Body of pancreas (tissue), 4 donors: Measurements from ENCODE around the gene GAD2. TPM values are rescaled to one million over a fixed set of nuclear protein-coding genes. Genes with fewer than 3 reads are reported as not detected.
A peak's percentile ranks its signal among the peaks of the same experiment; 100 is the strongest.

ENCODE experiments used
- ATAC-seq: fragments of 150-250 bp; one replicate; pipeline ENCODE4 v1.9.1; 2016
- DNase-seq, 4 donors: peaks; one replicate each; pipeline ENCODE4 v3.0.0-alpha.2; 2019
- H3K27ac ChIP-seq, 4 donors: fragments of 200-600 bp; sonication (generic); 1 replicate in 3 of 4; 2 replicates in 1 of 4; pipeline versions ENCODE4 v1.5.1 to v1.6.1; 2016 to 2019; ENCODE audit warnings: mild to moderate bottlenecking in 1 of 4, mixed read lengths in 1 of 4, moderate library complexity in 1 of 4
- H3K27me3 ChIP-seq, 2 donors: fragments of 200-600 bp; sonication (generic); one replicate each; pipeline ENCODE4 v1.6.0; 2016; ENCODE audit warnings: mild to moderate bottlenecking in 1 of 2
- H3K36me3 ChIP-seq, 2 donors: fragments of 200-600 bp; sonication (generic); replicated peaks in 1 of 2; 2 replicates each; pipeline ENCODE4 v1.5.1; 2016; ENCODE audit warnings: low read depth in 2 of 2; ENCODE audit not compliant: insufficient read depth in 1 of 2
- H3K4me1 ChIP-seq: fragments of 200-600 bp; sonication (generic); one replicate; pipeline ENCODE4 v1.6.0; 2016
- H3K4me3 ChIP-seq, 2 donors: fragments of 200-600 bp; sonication (generic); 1 replicate in 1 of 2; 2 replicates in 1 of 2; pipeline ENCODE4 v1.5.1; 2016 to 2019
- H3K9me3 ChIP-seq, 3 donors: fragments of 200-600 bp; sonication (generic); 1 replicate in 2 of 3; 2 replicates in 1 of 3; pipeline ENCODE4 v1.5.1; 2016
- POLR2A ChIP-seq, 3 donors: fragments of 450-650 bp; IDR thresholded peaks; one replicate each; pipeline ENCODE4 v1.6.1; 2016; ENCODE audit warnings: antibody characterized with exemption in 3 of 3, mild to moderate bottlenecking in 2 of 3
- WGBS, 2 donors: methylation state at CpG; one replicate each; pipeline ENCODE4 v1.1.5; 2017; 5-methylcytosine and 5-hydroxymethylcytosine counted together
- intact Hi-C: fragments of 100-400 bp; cut with DNase I; formaldehyde crosslinking; loops from one replicate; pipeline ENCODE4 v1.15.1; 2023
- total RNA-seq, 2 donors: library from RNA; depleted of rRNA; stranded (reverse); fragments of >200 nt; gene quantifications; one replicate each; pipeline ENCODE4 v1.1.0, GENCODE V29; 2016
- TF ChIP-seq, protein P1 (sequence below), 7 experiments: fragments of 450-650 bp in 4 of 7; fragments of 200-600 bp in 3 of 7; sonication (generic) in 3 of 7; IDR thresholded peaks; one replicate each; pipeline ENCODE4 v1.5.1; 2016 to 2019; ENCODE audit warnings: antibody characterized with exemption in 7 of 7

Gene GAD2
- 10 to 100 TPM in 1 of 2 donors, 1 to 10 TPM in 1; 4.3 to 11.7 TPM for total RNA-seq

DNA sequence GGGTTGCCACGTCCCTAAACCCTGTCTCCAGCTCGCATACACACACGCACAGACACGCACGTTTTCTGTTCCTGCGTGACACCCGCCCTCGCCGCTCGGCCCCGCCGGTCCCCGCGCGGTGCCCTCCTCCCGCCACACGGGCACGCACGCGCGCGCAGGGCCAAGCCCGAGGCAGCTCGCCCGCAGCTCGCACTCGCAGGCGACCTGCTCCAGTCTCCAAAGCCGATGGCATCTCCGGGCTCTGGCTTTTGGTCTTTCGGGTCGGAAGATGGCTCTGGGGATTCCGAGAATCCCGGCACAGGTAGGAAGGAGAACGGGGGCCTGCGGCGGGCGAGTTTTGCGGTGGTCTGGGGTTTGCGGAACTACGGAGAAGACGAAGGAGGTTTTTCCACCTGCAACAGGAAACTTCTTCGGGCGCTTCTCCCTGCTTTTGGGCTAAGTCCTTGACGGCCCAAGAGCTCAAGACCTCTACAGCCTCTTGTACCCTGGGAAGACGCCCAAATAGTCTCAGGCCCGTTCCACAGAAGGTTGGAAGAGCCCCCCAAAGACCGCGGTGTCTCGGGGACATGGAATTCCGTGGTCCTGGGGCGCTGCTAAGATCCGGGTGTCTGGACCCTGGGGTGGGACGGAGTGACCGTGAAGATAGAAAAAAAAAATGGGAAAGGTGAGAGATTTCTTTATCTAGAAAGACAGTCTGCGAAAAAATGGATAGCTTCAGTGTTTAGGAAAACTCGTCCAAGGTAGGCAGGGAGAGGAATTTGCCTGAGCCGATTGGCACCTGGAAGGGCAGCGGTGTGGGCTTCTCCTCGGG lies at the start of gene GAD2:
Gene GAD2 (plus strand): TSS at position 190 of the 811 bp plus-strand sequence. CDS start 36 bp downstream, at position 226.
- Histone ChIP-seq H3K9me3 (no peaks in the 10 kb centered on the region), H3K4me3 (no peak within 1 kb of the TSS), H3K36me3 (no peaks in the 10 kb centered on the region), H3K27ac (peak within 1 kb of the TSS in 1 of 4 donors; percentile 6), H3K4me1 (peaks cover 37% of the 10 kb centered on the region), H3K27me3 (peaks cover 0 to 44% of the 10 kb centered on the region in 2 donors)
- WGBS, 2 donors, result 1 to 3% methylated on average over 36 to 60 of the region's 60 CpGs
- TF ChIP-seq, protein P1, sequence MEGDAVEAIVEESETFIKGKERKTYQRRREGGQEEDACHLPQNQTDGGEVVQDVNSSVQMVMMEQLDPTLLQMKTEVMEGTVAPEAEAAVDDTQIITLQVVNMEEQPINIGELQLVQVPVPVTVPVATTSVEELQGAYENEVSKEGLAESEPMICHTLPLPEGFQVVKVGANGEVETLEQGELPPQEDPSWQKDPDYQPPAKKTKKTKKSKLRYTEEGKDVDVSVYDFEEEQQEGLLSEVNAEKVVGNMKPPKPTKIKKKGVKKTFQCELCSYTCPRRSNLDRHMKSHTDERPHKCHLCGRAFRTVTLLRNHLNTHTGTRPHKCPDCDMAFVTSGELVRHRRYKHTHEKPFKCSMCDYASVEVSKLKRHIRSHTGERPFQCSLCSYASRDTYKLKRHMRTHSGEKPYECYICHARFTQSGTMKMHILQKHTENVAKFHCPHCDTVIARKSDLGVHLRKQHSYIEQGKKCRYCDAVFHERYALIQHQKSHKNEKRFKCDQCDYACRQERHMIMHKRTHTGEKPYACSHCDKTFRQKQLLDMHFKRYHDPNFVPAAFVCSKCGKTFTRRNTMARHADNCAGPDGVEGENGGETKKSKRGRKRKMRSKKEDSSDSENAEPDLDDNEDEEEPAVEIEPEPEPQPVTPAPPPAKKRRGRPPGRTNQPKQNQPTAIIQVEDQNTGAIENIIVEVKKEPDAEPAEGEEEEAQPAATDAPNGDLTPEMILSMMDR (IDR thresholded peaks at IDR 0.05), result no peak
- no peak for TF ChIP-seq POLR2A (IDR thresholded peaks at IDR 0.05)
- ATAC-seq (peak; percentile 23), DNase-seq (peak in 1 of 4 donors; percentile 3)
- intact Hi-C loops, result no loop called here

DNA sequence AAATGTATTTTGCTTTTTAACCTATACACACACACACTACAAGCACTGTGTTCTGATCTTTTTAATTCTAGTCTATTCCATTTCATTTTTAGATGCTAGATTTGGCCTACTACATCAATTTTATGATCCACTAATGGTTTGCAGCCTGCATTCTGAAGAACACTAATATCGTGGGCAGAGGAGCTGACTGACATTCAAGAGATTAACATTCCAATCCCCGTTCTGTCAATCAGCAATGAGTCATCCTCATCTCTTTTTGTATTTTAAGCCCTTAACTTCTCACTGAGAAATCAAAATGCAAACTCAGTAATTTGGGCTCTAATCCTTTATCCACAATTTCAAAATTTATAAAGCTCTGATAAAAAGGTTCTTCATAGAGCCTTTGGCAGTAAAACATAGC lies 47.1 kb upstream of the GAD2 start:
- H3K27ac ChIP-seq, result no peak overlapping the region
- intact Hi-C loops, result no loop called here
- no peaks in the 10 kb centered on the region for H3K9me3 ChIP-seq
- ATAC-seq (no peak), DNase-seq (no peak)
- no peak for TF ChIP-seq POLR2A (IDR thresholded peaks at IDR 0.05)
- TF ChIP-seq, protein P1 (IDR thresholded peaks at IDR 0.05), result no peak
- no peak overlapping the region for H3K4me3 ChIP-seq
- no peaks in the 10 kb centered on the region for H3K27me3 ChIP-seq
- no peaks in the 10 kb centered on the region for H3K36me3 ChIP-seq
- no peaks in the 10 kb centered on the region for H3K4me1 ChIP-seq
- 47 to 52% methylated on average over 2 of the region's 2 CpGs for WGBS, 2 donors

DNA sequence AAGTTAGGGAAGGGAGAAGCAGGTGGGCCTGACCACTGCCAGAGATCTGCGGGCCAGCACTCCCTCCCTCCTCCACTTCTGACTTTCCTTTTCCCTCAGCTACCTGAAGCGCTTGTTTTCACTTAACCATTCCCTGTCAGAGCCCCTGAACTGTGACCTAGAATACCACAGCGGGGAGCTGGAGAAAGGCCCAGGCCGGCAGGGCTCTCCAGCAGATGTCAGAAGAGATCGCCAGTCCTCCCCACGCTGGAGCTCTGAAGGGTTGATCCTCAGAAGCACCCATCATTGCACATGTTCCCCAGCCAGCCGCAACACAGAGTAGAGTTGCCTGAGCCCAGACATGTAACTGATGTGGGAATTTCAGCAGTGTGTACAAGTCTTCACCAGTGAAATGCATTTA lies 44.4 kb upstream of the GAD2 start:
- Histone ChIP-seq H3K4me3 (no peak overlapping the region), H3K27ac (no peak overlapping the region), H3K27me3 (no peaks in the 10 kb centered on the region), H3K9me3 (no peaks in the 10 kb centered on the region), H3K4me1 (no peaks in the 10 kb centered on the region), H3K36me3 (no peaks in the 10 kb centered on the region)
- ATAC-seq (no peak), DNase-seq (no peak)
- WGBS, 2 donors, result 52 to 54% methylated on average over 6 to 7 of the region's 7 CpGs
- no peak for TF ChIP-seq POLR2A (IDR thresholded peaks at IDR 0.05)
- TF ChIP-seq, protein P1 (IDR thresholded peaks at IDR 0.05), result no peak
- intact Hi-C loops, result no loop called here

DNA sequence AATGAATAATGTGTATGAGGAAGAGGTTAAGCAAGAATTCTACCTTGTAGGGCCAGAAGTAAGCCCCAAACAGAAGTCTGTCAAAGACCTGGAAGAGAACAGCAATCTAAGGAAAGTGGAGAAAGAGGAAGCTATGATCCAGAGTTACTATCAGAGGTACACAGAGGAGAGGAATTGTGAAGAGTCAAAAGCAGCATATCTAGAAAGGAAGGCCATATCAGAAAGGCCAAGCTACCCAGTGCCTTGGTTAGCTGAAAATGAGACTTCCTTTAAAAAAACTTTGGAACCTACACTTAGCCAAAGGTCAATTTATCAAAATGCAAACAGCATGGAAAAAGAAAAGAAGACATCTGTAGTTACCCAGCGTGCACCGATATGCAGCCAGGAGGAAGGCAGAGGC lies 42.7 kb upstream of the GAD2 start:
- Histone ChIP-seq H3K4me3 (no peak overlapping the region), H3K27ac (no peak overlapping the region), H3K27me3 (no peaks in the 10 kb centered on the region), H3K36me3 (no peaks in the 10 kb centered on the region), H3K9me3 (no peaks in the 10 kb centered on the region), H3K4me1 (no peaks in the 10 kb centered on the region)
- DNase-seq (no peak), ATAC-seq (no peak)
- WGBS, 2 donors, result 20 to 44% methylated on average over 2 of the region's 2 CpGs
- no peak for TF ChIP-seq POLR2A (IDR thresholded peaks at IDR 0.05)
- TF ChIP-seq, protein P1 (IDR thresholded peaks at IDR 0.05), result no peak
- intact Hi-C loops, result no loop called here

DNA sequence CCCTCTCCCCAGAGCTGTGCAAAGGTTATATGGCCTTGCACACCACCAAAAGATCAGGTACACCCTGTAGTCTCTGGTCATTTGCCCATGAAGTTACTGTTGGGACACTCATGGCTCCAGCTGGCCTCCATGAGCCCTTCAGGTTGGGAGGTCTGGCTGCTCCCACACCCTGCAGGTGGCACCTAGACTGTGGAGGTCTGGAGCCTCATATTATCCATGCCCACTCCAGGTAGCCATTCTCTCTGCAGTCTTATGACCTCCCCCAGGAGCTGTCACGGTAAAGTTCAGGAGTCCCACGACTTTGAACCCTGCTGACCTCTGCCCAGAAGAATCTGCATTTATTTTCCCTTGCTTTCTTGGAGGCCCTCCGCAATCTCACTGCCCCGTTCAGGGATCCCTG lies 39.2 kb upstream of the GAD2 start:
- Histone ChIP-seq H3K27ac (no peak overlapping the region), H3K4me3 (no peak overlapping the region), H3K36me3 (no peaks in the 10 kb centered on the region), H3K4me1 (no peaks in the 10 kb centered on the region), H3K27me3 (no peaks in the 10 kb centered on the region), H3K9me3 (no peaks in the 10 kb centered on the region)
- no peak for TF ChIP-seq POLR2A (IDR thresholded peaks at IDR 0.05)
- TF ChIP-seq, protein P1 (IDR thresholded peaks at IDR 0.05), result no peak
- no peak for ATAC-seq
- DNase-seq, result no peak
- 74% methylated on average over 4 of the region's 4 CpGs for WGBS, 2 donors
- intact Hi-C loops, result no loop called here
